ENCODE data around the gene LSM14B. TPM values are rescaled to one million over a fixed set of nuclear protein-coding genes. Genes with fewer than 3 reads are reported as not detected.

LSM14B gene
- total RNA-seq, 3 donors from 2014 or later = 35.2 to 41.3 (median 40.9) TPM

DNA sequence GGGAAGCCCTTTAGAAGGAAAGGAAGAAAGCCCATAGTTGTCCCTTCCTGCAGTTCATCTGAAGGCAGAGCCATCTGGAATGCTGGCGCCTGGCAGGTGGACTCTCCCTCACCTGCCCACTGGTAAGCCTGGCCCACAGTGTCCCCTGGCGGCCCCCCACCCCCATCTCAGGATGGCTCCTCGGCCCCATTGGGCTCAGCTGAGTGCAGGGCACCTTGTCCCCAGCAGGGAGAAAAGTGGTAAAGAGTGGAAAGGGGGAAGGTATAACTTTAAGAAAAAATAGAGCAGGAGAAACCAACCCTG lies 33.9 kb downstream of the LSM14B start:
- peaks cover 36% of the 10 kb centered on the region for H3K36me3 Mint-ChIP-seq (ENCODE audit: insufficient read depth)
- H3K4me3 Mint-ChIP-seq = no peak overlapping the region
- DNase-seq (no peak), ATAC-seq (no peak)
- no peaks in the 10 kb centered on the region for H3K27me3 Mint-ChIP-seq (ENCODE audit: low read depth)
- H3K4me1 Mint-ChIP-seq (ENCODE audit: low read depth) = peaks cover 17% of the 10 kb centered on the region
- peaks cover 11% of the 10 kb centered on the region for H3K9me3 Mint-ChIP-seq

DNA sequence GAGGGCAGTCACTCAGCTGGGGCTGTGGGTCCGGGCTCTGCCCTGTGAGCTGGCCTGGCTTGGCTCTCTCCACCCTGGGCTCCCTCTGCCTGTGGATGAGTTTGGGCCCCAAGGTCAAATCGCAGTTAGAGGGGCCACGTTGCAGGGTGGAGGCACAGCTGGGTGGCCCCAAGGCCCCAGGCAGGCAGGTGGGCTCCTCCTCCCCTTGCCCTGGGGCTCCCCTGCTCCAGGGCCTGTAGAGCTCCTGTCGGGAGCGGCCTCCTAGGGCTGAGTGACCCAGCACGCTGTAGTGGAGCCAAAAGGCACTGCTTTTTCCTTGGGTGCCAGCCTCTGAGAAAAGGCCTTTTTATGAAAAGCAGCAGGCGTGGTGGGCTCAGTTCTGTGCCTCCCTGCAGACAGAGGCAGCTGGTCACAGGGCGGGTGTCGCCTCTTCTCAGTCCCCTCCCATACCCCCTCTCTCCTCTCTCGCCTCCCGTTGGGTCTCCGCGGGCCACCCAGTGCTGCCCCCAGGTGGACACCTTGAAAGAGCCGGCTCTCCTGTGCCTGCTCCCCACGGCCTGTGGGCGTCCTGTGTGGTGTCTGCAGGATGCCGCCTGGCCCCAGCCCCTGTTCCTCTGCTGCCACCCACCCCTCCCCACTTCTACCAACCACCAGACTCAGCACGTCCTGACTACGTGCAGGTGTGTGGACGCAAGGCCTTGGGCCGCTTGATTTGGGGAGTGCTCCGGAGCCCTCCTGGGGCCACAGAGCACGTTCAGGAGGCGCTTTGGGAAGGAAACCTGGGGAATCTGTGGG lies 34.5 kb downstream of the LSM14B start:
- no peaks in the 10 kb centered on the region for H3K27me3 Mint-ChIP-seq (ENCODE audit: low read depth)
- H3K4me3 Mint-ChIP-seq = no peak overlapping the region
- H3K36me3 Mint-ChIP-seq (ENCODE audit: insufficient read depth) = peaks cover 36% of the 10 kb centered on the region
- DNase-seq (peak; percentile 73), ATAC-seq (peak; percentile 81 to 90)
- H3K9me3 Mint-ChIP-seq = peaks cover 11% of the 10 kb centered on the region
- peaks cover 17% of the 10 kb centered on the region for H3K4me1 Mint-ChIP-seq (ENCODE audit: low read depth)

DNA sequence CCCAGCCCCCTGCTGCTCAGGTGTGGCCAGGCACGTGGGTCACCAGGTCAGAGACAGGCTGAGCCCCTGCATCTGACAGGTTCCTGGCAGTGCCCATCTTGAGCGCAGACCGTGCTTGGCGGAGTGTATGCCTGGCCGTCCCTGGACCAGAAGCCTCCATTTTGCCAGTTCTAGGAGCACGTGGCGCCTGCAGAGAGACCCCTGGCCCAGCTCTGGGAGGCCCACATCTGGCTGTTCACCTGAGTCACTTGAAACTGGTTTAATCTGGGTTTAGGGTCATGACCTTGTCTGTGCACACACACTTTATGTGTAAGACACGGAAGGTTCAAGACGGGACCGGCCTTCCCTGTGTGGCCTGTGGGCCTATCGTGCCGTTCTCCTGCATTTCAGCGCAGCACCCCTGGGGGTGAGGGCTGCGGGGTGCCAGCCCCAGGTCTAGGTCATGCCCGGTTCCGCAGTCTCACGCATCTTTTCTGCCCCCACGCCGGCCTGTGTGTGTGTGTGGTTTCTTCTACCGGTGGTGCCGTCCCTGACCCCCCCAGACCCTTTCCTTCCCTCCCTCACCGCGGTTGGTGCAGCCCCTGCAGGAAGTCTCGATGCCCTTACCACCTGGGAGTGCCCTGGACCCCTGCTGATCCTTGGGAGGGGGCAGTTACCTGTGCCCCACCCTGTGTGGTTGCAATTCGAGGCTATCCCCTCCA lies 35.3 kb downstream of the LSM14B start:
- peaks cover 32% of the 10 kb centered on the region for H3K36me3 Mint-ChIP-seq (ENCODE audit: insufficient read depth)
- no peak for ATAC-seq
- H3K27me3 Mint-ChIP-seq (ENCODE audit: low read depth) = no peaks in the 10 kb centered on the region
- H3K4me1 Mint-ChIP-seq (ENCODE audit: low read depth) = peaks cover 15% of the 10 kb centered on the region
- no peak overlapping the region for H3K4me3 Mint-ChIP-seq
- peaks cover 11% of the 10 kb centered on the region for H3K9me3 Mint-ChIP-seq
- no peak for DNase-seq

DNA sequence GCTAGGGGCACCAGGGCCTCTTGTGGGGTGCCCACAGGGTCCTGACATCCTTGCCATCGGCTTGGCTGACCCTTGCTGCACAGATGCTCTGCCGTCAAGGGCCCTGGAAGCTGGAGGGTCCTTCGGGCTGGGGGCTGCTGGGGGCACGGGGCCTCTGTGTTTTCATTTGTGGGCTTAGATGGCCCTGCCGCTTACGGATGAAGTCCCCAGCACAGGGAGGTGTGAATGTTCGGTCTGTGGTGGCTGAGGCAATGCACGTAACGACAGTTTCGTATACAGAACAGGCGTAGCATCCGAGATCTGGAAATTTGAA lies 35.8 kb downstream of the LSM14B start:
- ATAC-seq = no peak
- Mint-ChIP-seq H3K27me3 (ENCODE audit: low read depth) (no peaks in the 10 kb centered on the region), H3K9me3 (peaks cover 7% of the 10 kb centered on the region), H3K4me3 (no peak overlapping the region), H3K36me3 (ENCODE audit: insufficient read depth) (peaks cover 27% of the 10 kb centered on the region), H3K4me1 (ENCODE audit: low read depth) (peaks cover 15% of the 10 kb centered on the region)
- DNase-seq = no peak

DNA sequence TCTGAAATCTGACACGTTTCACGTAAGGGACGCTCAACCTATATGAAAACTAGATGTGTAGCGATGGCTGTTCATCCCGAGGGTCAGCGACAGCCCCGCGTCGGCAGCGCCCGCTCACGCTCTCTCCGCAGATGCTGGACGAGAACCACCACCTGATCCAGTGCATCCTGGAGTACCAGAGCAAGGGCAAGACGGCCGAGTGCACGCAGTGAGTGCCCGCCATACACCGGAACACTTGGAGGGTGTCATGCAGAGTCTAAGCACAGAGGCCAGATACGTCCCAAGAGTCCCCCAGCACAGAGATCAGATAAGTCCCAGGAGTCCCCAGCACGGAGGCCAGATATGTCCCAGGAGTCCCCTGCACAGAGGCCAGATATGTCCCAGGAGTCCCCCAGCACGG lies 36.3 kb downstream of the LSM14B start:
- no peak for ATAC-seq
- DNase-seq = no peak
- H3K27me3 Mint-ChIP-seq (ENCODE audit: low read depth) = no peaks in the 10 kb centered on the region
- H3K9me3 Mint-ChIP-seq = peaks cover 5% of the 10 kb centered on the region
- H3K4me3 Mint-ChIP-seq = no peak overlapping the region
- H3K4me1 Mint-ChIP-seq (ENCODE audit: low read depth) = peaks cover 15% of the 10 kb centered on the region
- H3K36me3 Mint-ChIP-seq (ENCODE audit: insufficient read depth) = peaks cover 24% of the 10 kb centered on the region

DNA sequence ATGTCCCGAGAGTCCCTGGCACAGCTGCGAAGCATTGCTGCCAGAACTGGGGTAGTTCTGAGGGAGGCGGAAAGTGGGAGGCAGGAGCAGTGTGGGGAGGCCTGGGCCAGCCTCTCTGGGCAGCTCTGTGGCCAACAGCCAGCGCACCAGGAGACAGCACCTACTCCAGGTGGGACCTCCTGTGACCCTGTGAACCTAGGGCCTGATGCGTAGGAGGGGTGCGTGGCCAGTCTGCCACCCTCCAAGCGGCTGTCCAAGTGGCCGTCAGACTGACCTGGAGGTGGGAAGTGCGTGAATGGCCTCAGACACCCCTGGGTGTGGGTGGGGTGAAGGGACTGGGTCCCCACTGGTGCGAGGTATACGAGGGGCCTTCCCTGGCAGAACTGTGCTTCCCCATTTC lies 36.8 kb downstream of the LSM14B start:
- Mint-ChIP-seq H3K4me1 (ENCODE audit: low read depth) (peaks cover 11% of the 10 kb centered on the region), H3K9me3 (no peaks in the 10 kb centered on the region), H3K4me3 (no peak overlapping the region), H3K36me3 (ENCODE audit: insufficient read depth) (peaks cover 23% of the 10 kb centered on the region), H3K27me3 (ENCODE audit: low read depth) (no peaks in the 10 kb centered on the region)
- no peak for ATAC-seq
- DNase-seq = no peak

DNA sequence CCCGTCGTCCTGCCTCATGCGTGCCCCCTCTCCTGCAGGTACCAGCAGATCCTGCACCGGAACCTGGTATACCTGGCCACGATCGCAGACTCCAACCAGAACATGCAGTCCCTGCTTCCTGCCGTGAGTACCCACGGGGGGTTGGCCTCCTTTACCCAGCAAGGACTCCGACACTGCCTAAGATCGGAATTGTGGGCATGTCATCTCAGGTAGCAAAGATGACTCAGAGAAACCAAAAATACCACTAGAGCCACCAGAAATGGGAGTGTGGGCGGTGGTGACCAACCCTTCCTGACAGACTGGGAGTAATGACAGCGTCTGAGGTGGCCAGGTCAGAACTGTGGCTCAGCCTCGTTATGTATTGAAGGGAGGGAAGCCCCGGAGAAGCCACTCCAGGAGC lies 37.6 kb downstream of the LSM14B start:
- Mint-ChIP-seq H3K27me3 (ENCODE audit: low read depth) (no peaks in the 10 kb centered on the region), H3K9me3 (no peaks in the 10 kb centered on the region), H3K4me3 (no peak overlapping the region), H3K36me3 (ENCODE audit: insufficient read depth) (peaks cover 20% of the 10 kb centered on the region), H3K4me1 (ENCODE audit: low read depth) (peaks cover 11% of the 10 kb centered on the region)
- ATAC-seq (peak; percentile 67 to 83), DNase-seq (peak; percentile 38)

DNA sequence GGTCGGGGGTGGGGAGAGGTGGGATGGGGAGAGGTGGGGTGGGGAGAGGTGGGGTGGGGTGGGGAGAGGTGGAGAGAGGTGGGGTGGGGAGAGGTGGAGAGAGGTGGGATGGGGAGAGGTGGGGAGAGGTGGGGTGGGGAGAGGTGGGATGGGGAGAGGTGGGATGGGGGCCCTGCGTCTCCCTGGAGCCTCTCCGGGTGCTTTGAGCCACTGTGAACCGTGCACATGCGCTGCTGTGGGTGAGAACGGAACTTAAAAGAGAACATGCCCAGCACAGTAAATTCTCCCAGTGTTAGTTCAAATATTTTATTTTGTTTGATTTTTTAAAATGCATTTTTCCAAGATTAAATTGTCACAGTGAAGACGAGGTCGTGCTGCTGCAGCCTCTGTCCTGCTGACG lies 38.0 kb downstream of the LSM14B start:
- Mint-ChIP-seq H3K27me3 (ENCODE audit: low read depth) (no peaks in the 10 kb centered on the region), H3K4me3 (no peak overlapping the region), H3K4me1 (ENCODE audit: low read depth) (peaks cover 11% of the 10 kb centered on the region), H3K9me3 (no peaks in the 10 kb centered on the region), H3K36me3 (ENCODE audit: insufficient read depth) (peaks cover 20% of the 10 kb centered on the region)
- DNase-seq (no peak), ATAC-seq (no peak)

DNA sequence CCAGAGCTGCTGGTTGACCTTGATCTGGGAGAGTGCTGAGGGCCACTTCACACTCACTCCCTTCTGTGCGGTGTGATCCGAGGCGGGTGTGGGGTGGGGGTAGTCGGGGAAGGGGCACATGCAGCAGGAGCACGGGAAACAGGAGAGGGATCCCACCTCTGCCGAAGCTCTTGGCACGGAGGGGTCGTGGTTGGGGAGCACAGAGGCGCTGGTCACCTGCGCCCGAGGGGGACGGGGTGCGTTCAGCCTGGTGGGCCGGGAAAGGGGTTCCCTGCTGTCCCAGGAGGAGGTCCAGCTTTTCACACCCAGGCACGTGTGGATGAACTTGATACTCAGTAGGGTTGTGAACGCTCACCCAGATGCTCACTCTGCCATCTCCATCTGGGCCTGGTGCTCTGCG lies 38.6 kb downstream of the LSM14B start:
- no peaks in the 10 kb centered on the region for H3K9me3 Mint-ChIP-seq
- H3K36me3 Mint-ChIP-seq (ENCODE audit: insufficient read depth) = peaks cover 18% of the 10 kb centered on the region
- DNase-seq (no peak), ATAC-seq (no peak)
- no peaks in the 10 kb centered on the region for H3K27me3 Mint-ChIP-seq (ENCODE audit: low read depth)
- H3K4me1 Mint-ChIP-seq (ENCODE audit: low read depth) = peaks cover 11% of the 10 kb centered on the region
- no peak overlapping the region for H3K4me3 Mint-ChIP-seq

DNA sequence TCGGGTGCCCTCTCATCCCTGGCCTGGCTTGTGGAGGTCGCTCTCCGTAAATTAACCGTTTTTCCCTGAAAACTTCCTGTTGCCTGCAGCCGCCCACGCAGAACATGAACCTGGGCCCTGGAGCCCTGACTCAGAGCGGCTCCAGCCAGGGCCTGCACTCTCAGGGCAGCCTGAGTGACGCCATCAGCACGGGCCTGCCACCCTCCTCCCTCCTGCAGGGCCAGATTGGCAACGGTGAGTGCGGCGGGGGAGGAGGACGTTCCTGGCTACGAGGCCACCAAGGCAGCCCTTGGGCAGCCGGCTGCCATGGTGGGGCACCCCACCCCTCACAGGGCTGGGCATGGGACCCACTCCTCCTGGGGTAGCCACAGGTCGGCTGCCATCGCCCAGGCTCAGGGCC lies 39.1 kb downstream of the LSM14B start:
- ATAC-seq (no peak), DNase-seq (no peak)
- Mint-ChIP-seq H3K4me3 (no peak overlapping the region), H3K27me3 (ENCODE audit: low read depth) (no peaks in the 10 kb centered on the region), H3K36me3 (ENCODE audit: insufficient read depth) (peaks cover 17% of the 10 kb centered on the region), H3K4me1 (ENCODE audit: low read depth) (peaks cover 7% of the 10 kb centered on the region), H3K9me3 (no peaks in the 10 kb centered on the region)

DNA sequence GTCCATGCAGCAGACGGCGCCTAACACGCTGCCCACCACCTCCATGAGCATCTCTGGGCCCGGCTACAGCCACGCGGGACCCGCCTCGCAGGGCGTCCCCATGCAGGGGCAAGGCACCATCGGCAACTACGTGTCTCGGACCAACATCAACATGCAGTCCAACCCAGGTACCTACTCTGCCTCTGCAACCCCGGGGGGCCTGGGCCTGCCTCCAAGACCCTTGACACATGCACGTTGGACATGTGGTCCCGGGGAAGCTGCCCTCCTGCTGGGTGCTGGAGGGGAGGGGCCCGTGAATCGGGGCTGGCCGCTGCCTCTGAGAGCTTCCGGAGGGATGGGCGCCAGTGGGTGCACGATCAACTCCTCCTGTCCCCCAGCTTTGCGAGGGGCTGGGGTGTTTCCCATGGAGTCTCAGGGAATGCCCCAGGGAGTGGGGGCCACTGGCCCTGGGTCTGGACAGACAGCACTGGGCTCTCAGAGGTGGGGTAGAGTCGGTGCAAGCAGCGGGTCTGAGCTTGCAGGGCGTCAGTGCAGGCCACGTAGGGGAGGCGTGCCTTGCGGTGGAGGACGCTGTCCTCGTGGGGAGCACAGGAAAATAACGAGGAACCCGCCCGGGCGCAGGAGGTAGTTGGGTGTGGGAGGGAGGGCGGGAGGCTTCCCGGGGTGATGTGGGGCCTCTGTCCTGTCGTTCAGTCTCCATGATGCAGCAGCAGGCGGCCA lies 40.6 kb downstream of the LSM14B start:
- Mint-ChIP-seq H3K4me1 (ENCODE audit: low read depth) (peaks cover 7% of the 10 kb centered on the region), H3K9me3 (no peaks in the 10 kb centered on the region), H3K36me3 (ENCODE audit: insufficient read depth) (peaks cover 17% of the 10 kb centered on the region), H3K27me3 (ENCODE audit: low read depth) (no peaks in the 10 kb centered on the region), H3K4me3 (no peak overlapping the region)
- no peak for DNase-seq
- ATAC-seq = no peak

DNA sequence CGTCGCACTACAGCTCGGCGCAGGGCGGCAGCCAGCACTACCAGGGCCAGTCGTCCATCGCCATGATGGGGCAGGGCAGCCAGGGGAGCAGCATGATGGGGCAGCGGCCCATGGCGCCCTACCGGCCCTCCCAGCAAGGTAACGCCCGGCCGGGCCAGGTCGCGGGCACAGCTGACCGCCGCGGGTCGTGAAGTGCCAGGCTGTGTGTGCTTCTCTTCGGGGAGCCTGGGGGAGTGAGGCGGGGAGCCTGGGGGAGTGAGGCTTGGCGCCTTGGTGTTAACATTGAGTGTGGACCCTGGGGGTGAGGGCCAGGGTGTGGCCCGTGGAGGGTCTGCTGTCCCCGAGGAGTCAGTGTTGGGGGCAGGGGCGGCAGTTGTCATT lies 41.2 kb downstream of the LSM14B start:
- peaks cover 7% of the 10 kb centered on the region for H3K4me1 Mint-ChIP-seq (ENCODE audit: low read depth)
- H3K27me3 Mint-ChIP-seq (ENCODE audit: low read depth) = no peaks in the 10 kb centered on the region
- ATAC-seq (no peak), DNase-seq (no peak)
- H3K4me3 Mint-ChIP-seq = no peak overlapping the region
- H3K36me3 Mint-ChIP-seq (ENCODE audit: insufficient read depth) = peaks cover 20% of the 10 kb centered on the region
- H3K9me3 Mint-ChIP-seq = no peaks in the 10 kb centered on the region

DNA sequence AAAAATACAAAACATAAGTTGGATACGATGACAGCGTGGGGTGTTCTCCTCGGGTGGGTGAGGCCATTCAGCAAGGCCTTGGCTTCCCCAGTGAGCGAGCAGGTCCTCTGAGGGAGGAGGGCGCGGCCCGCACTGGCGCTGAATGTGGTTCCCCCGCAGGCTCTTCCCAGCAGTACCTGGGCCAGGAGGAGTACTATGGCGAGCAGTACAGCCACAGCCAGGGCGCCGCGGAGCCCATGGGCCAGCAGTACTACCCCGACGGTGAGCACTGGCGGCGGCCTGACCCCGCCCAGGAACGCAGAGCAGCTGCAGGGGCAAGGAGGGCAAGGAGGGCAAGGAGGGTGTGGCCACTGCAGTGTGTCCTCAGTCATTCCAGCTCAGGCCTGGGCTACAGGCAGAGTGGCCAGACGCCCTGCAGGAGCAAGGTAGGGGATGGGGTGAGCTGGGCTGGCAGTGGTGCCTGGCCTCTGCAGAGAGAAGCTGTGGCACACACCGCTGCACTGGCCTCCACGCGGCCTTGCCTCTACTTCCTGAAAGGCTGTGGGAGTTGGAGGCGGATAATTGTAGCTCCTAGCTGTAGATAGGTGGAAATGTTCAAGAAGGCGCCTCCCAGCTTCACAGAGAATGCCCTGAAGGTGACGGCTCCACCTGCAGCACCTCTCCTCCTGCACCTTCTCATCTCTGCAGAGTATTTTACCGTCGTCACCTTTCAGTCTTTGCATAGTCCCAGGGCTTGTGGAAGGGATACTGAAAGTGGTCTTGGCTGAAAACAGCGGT lies 41.9 kb downstream of the LSM14B start:
- no peak for DNase-seq
- H3K27me3 Mint-ChIP-seq (ENCODE audit: low read depth) = no peaks in the 10 kb centered on the region
- no peak overlapping the region for H3K4me3 Mint-ChIP-seq
- ATAC-seq = no peak
- peaks cover 7% of the 10 kb centered on the region for H3K4me1 Mint-ChIP-seq (ENCODE audit: low read depth)
- peaks cover 20% of the 10 kb centered on the region for H3K36me3 Mint-ChIP-seq (ENCODE audit: insufficient read depth)
- no peaks in the 10 kb centered on the region for H3K9me3 Mint-ChIP-seq

Data from activated T-cell treated with anti-CD3 and anti-CD28 coated beads, Interleukin-2, amount 50 U/mL, for 4 hours (primary cell).